GOT3 (cell line): ENCODE data around the gene GOSR2.
"Not testable (repeated sequence)": the region's sequence is repeated elsewhere in the genome, so short reads cannot be mapped to it uniquely, and the experiment has no call there.

Experiments
- DNase-seq: peaks from one replicate; lab custom pipeline; 2025; ENCODE audit warnings: mixed read lengths; lab: John Stamatoyannopoulos, UW

The GOSR2 gene

GRCh38 chr17:46964315-46965265, 41.6 kb downstream of the GOSR2 start:
- no peak for DNase-seq

- DNase-seq, result no peak
These were observed 45.4 kb downstream of the GOSR2 start for GRCh38 chr17:46968224-46968834.

- DNase-seq, result no peak
These were observed 45.9 kb downstream of the GOSR2 start for GRCh38 chr17:46968896-46969295.

- no peak for DNase-seq
These were observed 48.8 kb downstream of the GOSR2 start for GRCh38 chr17:46971647-46972300.

GRCh38 chr17:46972346-46972745, 49.4 kb downstream of the GOSR2 start:
- DNase-seq, result no peak

- no peak for DNase-seq
These were observed 51.1 kb downstream of the GOSR2 start for GRCh38 chr17:46974086-46974485.

- no peak for DNase-seq
These were observed 52.3 kb downstream of the GOSR2 start for GRCh38 chr17:46975287-46975686.

- no peak for DNase-seq
These were observed 53.8 kb downstream of the GOSR2 start for GRCh38 chr17:46976626-46977270.

GRCh38 chr17:46977348-46977747, 54.4 kb downstream of the GOSR2 start:
- DNase-seq, result no peak

GRCh38 chr17:46977750-46978488, 55.0 kb downstream of the GOSR2 start:
- no peak for DNase-seq

GRCh38 chr17:46978489-46979146, 55.7 kb downstream of the GOSR2 start:
- DNase-seq, result no peak

GRCh38 chr17:46979147-46979863, 56.3 kb downstream of the GOSR2 start, which contains the start of gene RPRML:
Gene RPRML, minus strand, starts transcription at chr17:46979253. Its CDS starts 246 bp downstream, at chr17:46979007.
- DNase-seq, result no peak

GRCh38 chr17:46982577-46982976, 59.6 kb downstream of the GOSR2 start:
- DNase-seq, result no peak

- no peak for DNase-seq
These were observed 60.8 kb downstream of the GOSR2 start for GRCh38 chr17:46983782-46984181.

- DNase-seq, result no peak
These were observed 61.4 kb downstream of the GOSR2 start for GRCh38 chr17:46984341-46984740.

- no peak for DNase-seq
These were observed 61.9 kb downstream of the GOSR2 start for GRCh38 chr17:46984892-46985291.

GRCh38 chr17:46986366-46986765, 63.4 kb downstream of the GOSR2 start:
- no peak for DNase-seq

GRCh38 chr17:46987927-46988326, 65.0 kb downstream of the GOSR2 start:
- DNase-seq, result not testable (repeated sequence)

- no peak for DNase-seq
These were observed 66.9 kb downstream of the GOSR2 start for GRCh38 chr17:46989637-46990431.
